Daoy (cell line): Measurements from ENCODE around the gene GNAS-AS1. TPM values are rescaled to one million over a fixed set of nuclear protein-coding genes. Genes with fewer than 3 reads are reported as not detected.
"Not testable (repeated sequence)": the region's sequence is repeated elsewhere in the genome, so short reads cannot be mapped to it uniquely, and the experiment has no call there.

Source experiments
- DNase-seq: peaks from one replicate; pipeline ENCODE4 v3.0.0-alpha.2; 2015; ENCODE audit warnings: low read depth
- total RNA-seq: library from RNA; depleted of rRNA; stranded (reverse); fragments of >200 nt; shearing (Covaris generic); gene quantifications from 2 replicates; pipeline ENCODE4 v1.2.3, GENCODE V29; 2014

Gene GNAS-AS1
- total RNA-seq, 1 experiment from 2014 or later, result 1.3 TPM

GRCh38 chr20:58836616-58837204 is 14.0 kb downstream of the GNAS-AS1 start:
- DNase-seq, result no peak

GRCh38 chr20:58835231-58835630 is 15.5 kb downstream of the GNAS-AS1 start:
- DNase-seq, result no peak

GRCh38 chr20:58833921-58834320 is 16.8 kb downstream of the GNAS-AS1 start:
- DNase-seq, result peak; percentile 38

GRCh38 chr20:58832457-58832856 is 18.2 kb downstream of the GNAS-AS1 start:
- DNase-seq, result no peak

- DNase-seq, result no peak
Measured at GRCh38 chr20:58829531-58829941, 21.2 kb downstream of the GNAS-AS1 start.

- DNase-seq, result not testable (repeated sequence)
Measured at GRCh38 chr20:58828804-58829203, 21.9 kb downstream of the GNAS-AS1 start.

GRCh38 chr20:58828136-58828535 is 22.6 kb downstream of the GNAS-AS1 start:
- DNase-seq, result no peak

GRCh38 chr20:58826271-58826670 is 24.4 kb downstream of the GNAS-AS1 start:
- no peak for DNase-seq

- DNase-seq, result no peak
Measured at GRCh38 chr20:58825450-58825849, 25.3 kb downstream of the GNAS-AS1 start.

GRCh38 chr20:58824843-58825242 is 25.9 kb downstream of the GNAS-AS1 start:
- DNase-seq, result no peak

- DNase-seq, result no peak
Measured at GRCh38 chr20:58822748-58823730, 27.7 kb downstream of the GNAS-AS1 start.

GRCh38 chr20:58822149-58822548 is 28.6 kb downstream of the GNAS-AS1 start:
- no peak for DNase-seq

- not testable (repeated sequence) for DNase-seq
Measured at GRCh38 chr20:58820515-58820914, 30.2 kb downstream of the GNAS-AS1 start.

- DNase-seq, result no peak
Measured at GRCh38 chr20:58819921-58820320, 30.8 kb downstream of the GNAS-AS1 start.

GRCh38 chr20:58818586-58819285 is 32.0 kb downstream of the GNAS-AS1 start:
- DNase-seq, result peak; percentile 93

- DNase-seq, result no peak
Measured at GRCh38 chr20:58817748-58818147, 33.0 kb downstream of the GNAS-AS1 start.

GRCh38 chr20:58816957-58817651 is 33.6 kb downstream of the GNAS-AS1 start:
- DNase-seq, result no peak

- no peak for DNase-seq
Measured at GRCh38 chr20:58816051-58816450, 34.7 kb downstream of the GNAS-AS1 start.

- no peak for DNase-seq
Measured at GRCh38 chr20:58815448-58815847, 35.3 kb downstream of the GNAS-AS1 start.

- no peak for DNase-seq
Measured at GRCh38 chr20:58813369-58813768, 37.3 kb downstream of the GNAS-AS1 start.

GRCh38 chr20:58811334-58811733 is 39.4 kb downstream of the GNAS-AS1 start:
- no peak for DNase-seq

- DNase-seq, result no peak
Measured at GRCh38 chr20:58810879-58811250, 39.8 kb downstream of the GNAS-AS1 start.
